ENCODE measurements around the gene FHOD1. TPM values are rescaled to one million over a fixed set of nuclear protein-coding genes. Genes with fewer than 3 reads are reported as not detected.
A peak's percentile ranks its signal among the peaks of the same experiment; 100 is the strongest.

The FHOD1 gene
- total and polyA plus RNA-seq, 10 of the 15 experiments (the other 5 are each of a cell fraction or from before 2014, with no cell fraction given), result 8.9 to 65.7 (median 18.1) TPM

- Histone ChIP-seq H3K9me3 (replicated peaks; ENCODE audit: control insufficient read depth, insufficient read depth, low read length) (no peaks in the 10 kb centered on the region), H3K27ac (ENCODE audit: control insufficient read depth, insufficient read depth) (no peak overlapping the region), H3K79me2 (ENCODE audit: control insufficient read depth, insufficient read depth, low read length) (peaks cover 5% of the 10 kb centered on the region), H3K4me3 (no peak overlapping the region), H3K27me3 (replicated peaks in 1 of 2; ENCODE audit: control insufficient read depth in 2 of 2, insufficient read depth in 2 of 2, low read length in 1 of 2) (peaks cover 0 to 3% of the 10 kb centered on the region in 2 experiments; a peak in 2 of 4 replicates), H3K4me1 (ENCODE audit: control insufficient read depth, insufficient read depth, low read length) (peaks cover 4% of the 10 kb centered on the region), H3K9ac (ENCODE audit: control insufficient read depth, insufficient read depth, low read length) (no peak overlapping the region), H3K36me3 (ENCODE audit: control insufficient read depth in 2 of 2, insufficient read depth in 2 of 2, low read length in 1 of 2) (no peaks in the 10 kb centered on the region), H4K20me1 (ENCODE audit: control insufficient read depth, insufficient read depth) (no peaks in the 10 kb centered on the region), H2AFZ (ENCODE audit: control insufficient read depth, low read depth, low read length) (no peak overlapping the region), H3K4me2 (ENCODE audit: control insufficient read depth, insufficient read depth) (no peak overlapping the region)
- POLR2A ChIA-PET, result interaction anchor here (1.0 to 1.2 kb wide), 3 partner anchors 25 to 171 kb away, joined by 3 to 6 read pairs (median 3); partner anchors contain the start of genes FBXL8, TMEM208 and TRADD
- CTCF ChIA-PET, result interaction anchor here (0.5 to 2.9 kb wide), 33 partner anchors 10 to 238 kb away, joined by 3 to 34 read pairs (median 4); partner anchors contain the start of genes B3GNT9, CBFB, FBXL8 and NOL3
- FAIRE-seq (peak; percentile 87), DNase-seq (ENCODE audit: low read depth, low spot score) (no peak), ATAC-seq (peak; percentile 65)
- SMC1A ChIA-PET (ENCODE audit: uncharacterized antibody, unreplicated experiment), result interaction anchor here (0.9 to 1.7 kb wide), 8 partner anchors 10 to 228 kb away, joined by 3 to 9 read pairs (median 4); no protein-coding TSS in a partner anchor
- RAD21 ChIA-PET (ENCODE audit: unreplicated experiment), result interaction anchor here (0.6 to 2.3 kb wide), 13 partner anchors 10 to 252 kb away, joined by 3 to 9 read pairs (median 3); partner anchors contain the start of genes FBXL8, NOL3 and TRADD
- intact Hi-C loops (cut with micrococcal nuclease; ENCODE audit: unreplicated experiment), result loop anchor here (1.0 to 2.0 kb wide), 4 partner anchors 62 to 231 kb away; partner anchors contain the start of gene FHOD1
- no TSS peak for BruUV-seq (replicated peaks)
- WGBS (ENCODE audit: insufficient coverage, insufficient replicate concordance, low lambda C conversion rate, missing lambda C conversion rate), result 27% methylated on average over 39 of the region's 43 CpGs
- in situ Hi-C loops (cut with MboI), result no loop called here
- TF ChIP-seq SMAD5 (IDR thresholded peaks at IDR 0.05; ENCODE audit: low read depth) (no peak), LARP7 (IDR thresholded peaks at IDR 0.05) (0 out of 2 replicates have a peak, but pooled peaks have one; percentile 24), PAX5 (IDR thresholded peaks at IDR 0.05; ENCODE audit: borderline replicate concordance, low read depth, low read length) (0 out of 2 replicates have a peak, but pooled peaks have one; percentile 23), BHLHE40 (IDR thresholded peaks at IDR 0.05; ENCODE audit: borderline replicate concordance in 1 of 2, low read depth in 2 of 2, low read length in 1 of 2) (peak; percentile 41 to 46; a peak in 3 of 4 replicates), CHD2 (IDR thresholded peaks at IDR 0.05; ENCODE audit: borderline replicate concordance, low read depth, low read length) (0 out of 2 replicates have a peak, but pooled peaks have one; percentile 21), RUNX3 (IDR thresholded peaks at IDR 0.05; ENCODE audit: low read length) (0 out of 2 replicates have a peak, but pooled peaks have one; percentile 13), EGR1 (IDR thresholded peaks at IDR 0.05; ENCODE audit: borderline replicate concordance in 1 of 2, low read depth in 2 of 2, low read length in 2 of 2) (peak in 1 of 2 experiments; percentile 7; a peak in 1 of 3 replicates), RAD21 (IDR thresholded peaks at IDR 0.05; ENCODE audit: insufficient read depth, low read depth, low read length) (peak; percentile 79), CTCF (IDR thresholded peaks at IDR 0.05 in 2 of 3, conservative IDR thresholded peaks at IDR 0.05 in 1 of 3; ENCODE audit: control insufficient read depth in 2 of 3, extremely low read depth in 1 of 3, insufficient read depth in 1 of 3, low read depth in 3 of 3, low read length in 3 of 3) (peak; percentile 73 to 90 (median 88)), SMC3 (IDR thresholded peaks at IDR 0.05; ENCODE audit: borderline replicate concordance, low read length) (peak; percentile 95), NKRF (conservative IDR thresholded peaks at IDR 0.05) (peak; percentile 73; the same call in 1 of the 2 replicates), JUNB (IDR thresholded peaks at IDR 0.05) (no peak), USF2 (IDR thresholded peaks at IDR 0.05; ENCODE audit: borderline replicate concordance, low read depth, low read length) (no peak)
Measured at GRCh38 chr16:67184995-67185650, 62.2 kb downstream of the FHOD1 start.

All from GM12878 (cell line).